Vagina (tissue), 2 donors: ENCODE data around the gene PGLYRP4. TPM values are rescaled to one million over a fixed set of nuclear protein-coding genes. Genes with fewer than 3 reads are reported as not detected.
"Not testable (repeated sequence)": the region's sequence is repeated elsewhere in the genome, so short reads cannot be mapped to it uniquely, and the experiment has no call there.

ENCODE experiments used
- DNase-seq, 2 donors: peaks; one replicate each; pipeline ENCODE4 v3.0.0-alpha.2; 2017; ENCODE audit errors: extremely low spot score in 2 of 2
- H3K27ac ChIP-seq: fragments of 200-600 bp; sonication (generic); one replicate; pipeline ENCODE4 v1.5.1; 2019
- H3K27me3 ChIP-seq: fragments of 200-600 bp; sonication (generic); one replicate; pipeline ENCODE4 v1.5.1; 2019
- H3K36me3 ChIP-seq, 2 donors: fragments of 200-600 bp; sonication (generic); one replicate each; pipeline ENCODE4 v1.5.1; 2017 to 2019
- H3K4me1 ChIP-seq: fragments of 200-600 bp; sonication (generic); one replicate; pipeline ENCODE4 v1.5.1; 2019
- H3K4me3 ChIP-seq, 2 donors: fragments of 200-600 bp; sonication (generic); 1 replicate in 1 of 2; 2 replicates in 1 of 2; pipeline ENCODE4 v1.5.1; 2016 to 2019
- H3K9me3 ChIP-seq: fragments of 200-600 bp; sonication (generic); one replicate; pipeline ENCODE4 v1.5.1; 2019
- CTCF ChIP-seq, 3 experiments: fragments of 450-650 bp in 2 of 3; fragments of 200-600 bp in 1 of 3; sonication (generic) in 1 of 3; IDR thresholded peaks; one replicate each; pipeline ENCODE4 v1.5.1; 2017 to 2019; ENCODE audit warnings: antibody characterized with exemption in 3 of 3, mild to moderate bottlenecking in 2 of 3, moderate library complexity in 2 of 3
- POLR2A ChIP-seq, 2 donors: fragments of 450-650 bp; IDR thresholded peaks; one replicate each; pipeline ENCODE4 v1.6.1; 2017; ENCODE audit warnings: antibody characterized with exemption in 2 of 2, mild to moderate bottlenecking in 2 of 2, moderate library complexity in 2 of 2
- POLR2AphosphoS5 ChIP-seq, 2 donors: sonication (generic); formaldehyde crosslinking; IDR thresholded peaks; one replicate each; pipeline ENCODE4 v1.9.0; 2017; ENCODE audit warnings: antibody characterized with exemption in 2 of 2, mild to moderate bottlenecking in 2 of 2, low read depth in 1 of 2; ENCODE audit not compliant: insufficient read depth in 1 of 2
- intact Hi-C: fragments of 100-400 bp; cut with DNase I; formaldehyde crosslinking; loops from one replicate; pipeline ENCODE4 v1.15.1; 2023
- total RNA-seq: library from RNA; depleted of rRNA; stranded (reverse); fragments of >200 nt; gene quantifications from one replicate; pipeline ENCODE4 v1.2.3, GENCODE V29; 2016

PGLYRP4 gene
- total RNA-seq, 1 donor from 2014 or later = 3.9 TPM

- no peaks in the 10 kb centered on the region for H3K27me3 ChIP-seq
- H3K4me3 ChIP-seq = no peak overlapping the region
- TF ChIP-seq CTCF (IDR thresholded peaks at IDR 0.05) = no peak
- TF ChIP-seq POLR2A (IDR thresholded peaks at IDR 0.05) = no peak
- no peak for TF ChIP-seq POLR2AphosphoS5 (IDR thresholded peaks at IDR 0.05; ENCODE audit: insufficient read depth in 1 of 2, low read depth in 1 of 2)
- H3K9me3 ChIP-seq = no peaks in the 10 kb centered on the region
- H3K27ac ChIP-seq = no peak overlapping the region
- H3K36me3 ChIP-seq = no peaks in the 10 kb centered on the region
- intact Hi-C loops = no loop called here
- no peaks in the 10 kb centered on the region for H3K4me1 ChIP-seq
- DNase-seq = peak; percentile 52 to 79
These were observed 785 bp downstream of the PGLYRP4 start for GRCh38 chr1:153347856-153348255.

GRCh38 chr1:153347049-153347448, 1.6 kb downstream of the PGLYRP4 start:
- H3K36me3 ChIP-seq, H3K4me3 ChIP-seq, H3K27me3 ChIP-seq, H3K9me3 ChIP-seq, intact Hi-C loops, H3K4me1 ChIP-seq, H3K27ac ChIP-seq: not testable (repeated sequence)
- peak; percentile 13 to 34 for DNase-seq

GRCh38 chr1:153346077-153346723, 2.4 kb downstream of the PGLYRP4 start:
- no peaks in the 10 kb centered on the region for H3K27me3 ChIP-seq

GRCh38 chr1:153345187-153346076, 3.2 kb downstream of the PGLYRP4 start:
- H3K9me3 ChIP-seq = no peaks in the 10 kb centered on the region
- intact Hi-C loops = no loop called here
- no peak for TF ChIP-seq POLR2A (IDR thresholded peaks at IDR 0.05)
- H3K36me3 ChIP-seq = no peaks in the 10 kb centered on the region
- DNase-seq = peak; percentile 69 to 74
- H3K27ac ChIP-seq = no peak overlapping the region
- H3K27me3 ChIP-seq = no peaks in the 10 kb centered on the region
- no peaks in the 10 kb centered on the region for H3K4me1 ChIP-seq
- no peak overlapping the region for H3K4me3 ChIP-seq

More at GRCh38 chr1:153346077-153346723, 2.4 kb downstream of the PGLYRP4 start:
- Histone ChIP-seq H3K36me3 (no peaks in the 10 kb centered on the region), H3K27ac (no peak overlapping the region), H3K4me1 (no peaks in the 10 kb centered on the region), H3K9me3 (no peaks in the 10 kb centered on the region), H3K4me3 (no peak overlapping the region)
- peak in 1 of 2 donors; percentile 22 for DNase-seq
- TF ChIP-seq POLR2A (IDR thresholded peaks at IDR 0.05) = no peak
- intact Hi-C loops = no loop called here

GRCh38 chr1:153344718-153345025, 4.0 kb downstream of the PGLYRP4 start:
- H3K4me3 ChIP-seq = no peak overlapping the region
- intact Hi-C loops = no loop called here
- H3K9me3 ChIP-seq = no peaks in the 10 kb centered on the region
- H3K4me1 ChIP-seq = no peaks in the 10 kb centered on the region
- no peaks in the 10 kb centered on the region for H3K36me3 ChIP-seq
- no peak overlapping the region for H3K27ac ChIP-seq
- peak in 1 of 2 donors; percentile 31 for DNase-seq
- H3K27me3 ChIP-seq = no peaks in the 10 kb centered on the region
- no peak for TF ChIP-seq POLR2A (IDR thresholded peaks at IDR 0.05)
- no peak for TF ChIP-seq CTCF (IDR thresholded peaks at IDR 0.05)
- no peak for TF ChIP-seq POLR2AphosphoS5 (IDR thresholded peaks at IDR 0.05; ENCODE audit: insufficient read depth in 1 of 2, low read depth in 1 of 2)

GRCh38 chr1:153343811-153344717, 4.6 kb downstream of the PGLYRP4 start:
- Histone ChIP-seq H3K4me1 (no peaks in the 10 kb centered on the region), H3K36me3 (no peaks in the 10 kb centered on the region), H3K9me3 (no peaks in the 10 kb centered on the region), H3K4me3 (no peak overlapping the region), H3K27me3 (no peaks in the 10 kb centered on the region), H3K27ac (no peak overlapping the region)
- peak; percentile 64 to 72 for DNase-seq
- intact Hi-C loops = no loop called here
- TF ChIP-seq POLR2AphosphoS5 (IDR thresholded peaks at IDR 0.05; ENCODE audit: insufficient read depth in 1 of 2, low read depth in 1 of 2) (no peak), CTCF (IDR thresholded peaks at IDR 0.05) (no peak), POLR2A (IDR thresholded peaks at IDR 0.05) (no peak)
